Activated CD4-positive, alpha-beta T cell treated with anti-CD3 and anti-CD28 coated beads for 36 hours (primary cell): ENCODE measurements around the gene ANK2. TPM values are rescaled to one million over a fixed set of nuclear protein-coding genes. Genes with fewer than 3 reads are reported as not detected.

Experiments used
- ATAC-seq: fragments of 200-7000 bp; cut with Tn5 transposase; one replicate; pipeline ENCODE4 v1.10.0; 2021; ENCODE audit warnings: mild to moderate bottlenecking, moderate library complexity
- CTCF ChIA-PET: fragments of 350-600 bp; sonication (Branson Sonifier 250); formaldehyde crosslinking; loops from one replicate; lab custom pipeline; 2021; ENCODE audit warnings: antibody characterized with exemption; lab: Charles Lee
- POLR2A ChIA-PET: fragments of 350-600 bp; sonication (Branson Sonifier 250); formaldehyde crosslinking; loops from one replicate; lab custom pipeline; 2021; ENCODE audit warnings: antibody characterized with exemption, inconsistent platforms; lab: Charles Lee
- DNase-seq: peaks from one replicate; pipeline ENCODE4 v3.0.0-alpha.2; 2020
- H3K27ac Mint-ChIP-seq: one replicate; pipeline ENCODE4 v1.8.0; 2021; ENCODE audit warnings: mixed read lengths
- H3K27me3 Mint-ChIP-seq: one replicate; pipeline ENCODE4 v1.8.0; 2021; ENCODE audit warnings: mixed read lengths
- H3K36me3 Mint-ChIP-seq: one replicate; pipeline ENCODE4 v1.8.0; 2021; ENCODE audit warnings: low read depth, mixed read lengths
- H3K4me1 Mint-ChIP-seq: one replicate; pipeline ENCODE4 v1.8.0; 2021; ENCODE audit warnings: mixed read lengths
- H3K4me3 Mint-ChIP-seq: one replicate; pipeline ENCODE4 v1.8.0; 2021; ENCODE audit warnings: mild to moderate bottlenecking, moderate library complexity, mixed read lengths
- H3K9me3 Mint-ChIP-seq: one replicate; pipeline ENCODE4 v1.8.0; 2021; ENCODE audit warnings: low read depth, mixed read lengths
- intact Hi-C, 2 experiments: fragments of 100-400 bp; cut with DNase I in 1 of 2; cut with micrococcal nuclease in 1 of 2; formaldehyde crosslinking; loops; one replicate each; pipeline versions ENCODE4 v1.14.2 to v1.15.1; 2022 to 2024; cut with DNase I, micrococcal nuclease
- total RNA-seq, 2 experiments: library from RNA; stranded (reverse); gene quantifications; one replicate each; pipeline ENCODE4 v1.2.3, GENCODE V29; 2021

ANK2 gene
- total RNA-seq, 2 experiments from 2014 or later: 2.1 to 3.3 TPM

DNA sequence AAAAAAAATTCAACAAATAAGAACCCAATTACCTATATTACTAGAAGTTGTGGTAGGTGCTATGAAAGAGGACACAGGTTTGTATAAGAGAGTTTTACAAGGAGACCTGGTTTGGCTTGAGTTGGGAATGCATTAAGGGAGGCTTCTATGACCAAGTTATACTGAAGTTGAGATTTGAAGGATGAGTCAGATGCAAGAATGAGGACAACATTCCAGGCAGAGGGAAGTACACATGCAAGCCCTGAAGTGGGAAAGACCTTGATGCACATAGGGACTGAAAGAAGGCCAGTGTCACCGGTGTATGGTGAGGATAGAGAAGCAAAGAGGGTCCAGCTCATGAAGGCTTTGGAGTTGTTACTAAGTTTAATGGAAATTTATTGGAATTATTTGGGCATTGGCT, 52.2 kb downstream of the ANK2 start:
- ChIA-PET POLR2A (no interaction called here), CTCF (interaction anchor here (0.9 kb wide), 1 partner anchor 9 kb away, joined by 3 read pairs; no protein-coding TSS in a partner anchor)
- no peaks in the 10 kb centered on the region for H3K4me1 Mint-ChIP-seq
- no peaks in the 10 kb centered on the region for H3K9me3 Mint-ChIP-seq
- H3K36me3 Mint-ChIP-seq: no peaks in the 10 kb centered on the region
- no peak overlapping the region for H3K4me3 Mint-ChIP-seq
- H3K27ac Mint-ChIP-seq: no peak overlapping the region
- ATAC-seq: no peak
- intact Hi-C loops: no loop called here
- peaks cover 4% of the 10 kb centered on the region for H3K27me3 Mint-ChIP-seq
- DNase-seq: no peak

DNA sequence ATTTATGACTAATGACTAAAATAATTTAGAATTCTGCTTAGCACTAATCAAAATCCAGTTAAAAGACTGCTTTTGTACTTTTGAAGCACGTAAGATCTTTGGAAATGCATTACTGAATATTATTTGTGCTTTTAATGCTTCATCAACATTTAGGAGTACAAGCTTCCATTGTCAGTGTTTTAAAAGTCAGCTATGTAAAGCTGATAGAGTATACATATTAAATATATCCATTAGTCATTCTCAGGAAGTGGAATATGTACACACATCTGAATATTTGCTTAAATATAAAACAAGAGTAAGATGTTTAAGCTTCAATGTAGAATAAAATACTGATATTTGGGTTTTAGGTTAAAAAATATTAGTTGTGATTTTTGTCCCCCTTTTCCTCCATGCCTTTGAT, 54.1 kb downstream of the ANK2 start:
- intact Hi-C loops: no loop called here
- CTCF ChIA-PET: no interaction called here
- no peaks in the 10 kb centered on the region for H3K4me1 Mint-ChIP-seq
- ATAC-seq (no peak), DNase-seq (no peak)
- POLR2A ChIA-PET: no interaction called here
- H3K36me3 Mint-ChIP-seq: no peaks in the 10 kb centered on the region
- no peaks in the 10 kb centered on the region for H3K9me3 Mint-ChIP-seq
- H3K27ac Mint-ChIP-seq: no peak overlapping the region
- peaks cover 4% of the 10 kb centered on the region for H3K27me3 Mint-ChIP-seq
- no peak overlapping the region for H3K4me3 Mint-ChIP-seq

DNA sequence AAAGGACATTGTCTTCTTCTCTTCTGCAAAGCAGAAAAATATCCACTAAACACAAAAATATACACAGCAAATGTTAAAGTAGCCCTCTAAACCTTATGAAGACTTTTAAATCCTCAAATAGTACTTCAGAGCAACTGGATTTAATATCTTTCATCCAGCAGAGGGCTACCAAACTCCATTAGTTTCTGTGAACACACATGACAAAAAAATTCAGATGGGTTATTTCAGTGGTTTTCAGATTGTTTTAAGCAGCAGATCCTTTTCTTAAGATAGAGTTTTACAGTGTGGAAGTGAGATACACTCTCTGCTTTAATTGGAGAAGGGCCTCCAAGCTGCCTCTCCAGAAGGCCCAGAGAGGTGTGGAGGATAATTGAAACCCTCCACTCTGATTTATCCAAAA, 56.7 kb downstream of the ANK2 start:
- ChIA-PET CTCF (no interaction called here), POLR2A (no interaction called here)
- Mint-ChIP-seq H3K27ac (no peak overlapping the region), H3K27me3 (peaks cover 4% of the 10 kb centered on the region), H3K9me3 (no peaks in the 10 kb centered on the region), H3K4me1 (no peaks in the 10 kb centered on the region), H3K36me3 (no peaks in the 10 kb centered on the region), H3K4me3 (no peak overlapping the region)
- intact Hi-C loops: no loop called here
- DNase-seq (no peak), ATAC-seq (no peak)

DNA sequence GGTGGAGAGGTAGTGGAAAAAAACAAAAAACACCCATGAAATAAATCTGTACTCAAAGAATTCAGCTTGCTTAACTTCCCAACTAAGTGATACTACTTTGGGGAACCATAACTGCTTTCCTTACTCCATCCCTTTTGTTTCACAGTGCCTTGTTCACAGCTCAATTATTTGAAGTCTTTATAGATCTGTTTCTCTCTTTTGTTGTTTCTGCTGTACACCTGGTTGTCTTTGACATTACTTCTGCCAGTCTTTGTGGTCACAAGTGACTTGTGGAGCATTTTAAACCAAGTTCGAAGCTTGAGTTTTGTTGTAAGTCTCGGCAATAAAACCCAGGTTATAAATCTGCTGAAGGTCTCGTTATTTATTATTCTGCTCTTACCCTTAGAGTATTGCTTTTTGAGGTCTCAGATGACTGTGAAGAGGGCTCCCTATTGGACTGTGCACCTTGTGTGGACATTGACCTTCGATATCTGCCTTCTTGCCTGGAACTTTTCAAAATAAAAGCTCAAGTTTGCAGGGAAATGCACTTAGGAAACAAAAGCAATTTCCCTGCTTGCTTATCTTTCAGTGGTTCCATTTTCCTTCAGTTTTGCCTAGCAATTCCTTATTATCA, 59.8 kb downstream of the ANK2 start:
- no peak for DNase-seq
- Mint-ChIP-seq H3K27me3 (no peaks in the 10 kb centered on the region), H3K4me1 (no peaks in the 10 kb centered on the region), H3K36me3 (no peaks in the 10 kb centered on the region), H3K27ac (no peak overlapping the region), H3K9me3 (no peaks in the 10 kb centered on the region), H3K4me3 (no peak overlapping the region)
- ChIA-PET CTCF (interaction anchor here (1.1 kb wide), 1 partner anchor 9 kb away, joined by 3 read pairs; no protein-coding TSS in a partner anchor), POLR2A (no interaction called here)
- intact Hi-C loops: no loop called here
- no peak for ATAC-seq

DNA sequence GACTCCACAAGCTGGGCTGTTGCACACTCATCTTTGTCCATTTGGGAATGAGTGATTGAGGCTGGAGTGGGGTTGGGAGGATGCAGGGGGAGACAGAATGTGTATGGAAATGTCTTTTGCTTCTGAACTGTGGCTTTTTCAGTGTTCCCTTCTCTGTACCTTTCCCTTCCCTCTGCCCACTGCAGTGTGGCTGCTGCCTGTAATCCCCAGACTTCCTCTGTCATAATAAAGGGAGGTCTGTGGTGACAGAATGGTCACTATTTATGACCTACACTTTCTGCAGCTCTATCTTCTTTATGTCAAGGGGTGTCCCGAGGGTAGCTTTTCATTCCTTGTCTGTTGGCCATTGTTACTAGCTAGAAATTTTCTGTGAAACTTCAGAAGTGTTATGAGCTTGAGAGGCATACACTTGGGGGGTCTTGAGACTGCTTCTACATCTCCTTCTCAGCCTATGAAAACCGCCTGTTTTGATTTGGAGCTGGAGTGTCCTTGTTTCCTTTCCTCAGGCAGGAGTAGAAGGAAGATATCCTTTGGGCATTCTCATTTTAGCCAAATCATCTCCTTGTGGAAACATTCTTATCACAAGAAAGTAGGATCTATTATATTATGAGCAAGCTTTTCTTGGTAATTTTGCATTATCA, 63.0 kb downstream of the ANK2 start:
- POLR2A ChIA-PET: no interaction called here
- CTCF ChIA-PET: no interaction called here

DNA sequence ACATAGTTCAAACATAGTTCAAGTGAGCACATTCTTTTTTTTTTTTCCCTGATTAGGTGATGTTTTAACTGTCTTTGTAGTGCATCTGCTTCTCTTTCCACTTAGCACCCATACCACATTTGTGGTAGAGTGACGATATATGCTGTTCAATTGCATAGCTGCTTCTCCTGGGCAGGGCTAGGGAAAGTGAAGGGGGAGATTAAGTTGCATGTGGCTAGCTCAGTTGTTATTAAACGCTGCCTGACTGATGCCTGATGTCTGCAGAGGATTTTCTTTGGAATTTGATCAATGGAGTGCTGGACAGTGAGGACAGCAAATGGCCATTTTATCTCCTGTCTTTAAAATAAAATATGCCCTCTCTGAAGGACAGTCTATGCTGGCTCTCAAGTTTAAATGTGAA, 63.7 kb downstream of the ANK2 start:
- Mint-ChIP-seq H3K36me3 (no peaks in the 10 kb centered on the region), H3K27ac (no peak overlapping the region), H3K4me3 (no peak overlapping the region), H3K4me1 (no peaks in the 10 kb centered on the region), H3K9me3 (no peaks in the 10 kb centered on the region), H3K27me3 (peaks cover 2% of the 10 kb centered on the region)
- CTCF ChIA-PET: no interaction called here
- DNase-seq: no peak
- no peak for ATAC-seq
- POLR2A ChIA-PET: no interaction called here
- intact Hi-C loops: no loop called here

More for the DNA sequence above, 63.0 kb downstream of the ANK2 start:
- intact Hi-C loops: no loop called here
- no peaks in the 10 kb centered on the region for H3K36me3 Mint-ChIP-seq
- H3K27me3 Mint-ChIP-seq: peaks cover 2% of the 10 kb centered on the region
- DNase-seq: no peak
- H3K9me3 Mint-ChIP-seq: no peaks in the 10 kb centered on the region
- no peak overlapping the region for H3K4me3 Mint-ChIP-seq
- ATAC-seq: no peak
- H3K4me1 Mint-ChIP-seq: no peaks in the 10 kb centered on the region
- no peak overlapping the region for H3K27ac Mint-ChIP-seq

DNA sequence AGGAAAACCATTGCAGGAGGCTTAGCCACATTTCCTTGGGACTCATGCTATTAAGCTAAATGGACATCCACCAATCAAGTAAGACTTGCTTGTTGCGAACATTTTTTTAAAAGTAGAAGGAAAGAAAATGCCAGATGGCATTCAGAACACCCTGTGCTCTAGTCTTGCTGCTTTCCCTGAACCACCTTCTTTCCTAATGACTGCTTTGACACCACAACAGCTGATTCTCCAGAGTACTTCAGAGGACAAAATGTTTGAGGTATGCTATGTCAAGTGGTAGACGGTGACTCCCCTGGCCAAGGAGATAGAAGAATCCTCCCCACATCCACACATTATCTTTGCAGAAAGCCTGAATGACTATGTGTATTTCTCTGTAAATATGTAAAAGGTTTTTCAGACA, 65.4 kb downstream of the ANK2 start:
- intact Hi-C loops: no loop called here
- peaks cover 2% of the 10 kb centered on the region for H3K27me3 Mint-ChIP-seq
- ATAC-seq: no peak
- ChIA-PET POLR2A (no interaction called here), CTCF (no interaction called here)
- H3K9me3 Mint-ChIP-seq: no peaks in the 10 kb centered on the region
- no peak for DNase-seq
- no peaks in the 10 kb centered on the region for H3K36me3 Mint-ChIP-seq
- H3K4me1 Mint-ChIP-seq: no peaks in the 10 kb centered on the region
- no peak overlapping the region for H3K27ac Mint-ChIP-seq
- H3K4me3 Mint-ChIP-seq: no peak overlapping the region

DNA sequence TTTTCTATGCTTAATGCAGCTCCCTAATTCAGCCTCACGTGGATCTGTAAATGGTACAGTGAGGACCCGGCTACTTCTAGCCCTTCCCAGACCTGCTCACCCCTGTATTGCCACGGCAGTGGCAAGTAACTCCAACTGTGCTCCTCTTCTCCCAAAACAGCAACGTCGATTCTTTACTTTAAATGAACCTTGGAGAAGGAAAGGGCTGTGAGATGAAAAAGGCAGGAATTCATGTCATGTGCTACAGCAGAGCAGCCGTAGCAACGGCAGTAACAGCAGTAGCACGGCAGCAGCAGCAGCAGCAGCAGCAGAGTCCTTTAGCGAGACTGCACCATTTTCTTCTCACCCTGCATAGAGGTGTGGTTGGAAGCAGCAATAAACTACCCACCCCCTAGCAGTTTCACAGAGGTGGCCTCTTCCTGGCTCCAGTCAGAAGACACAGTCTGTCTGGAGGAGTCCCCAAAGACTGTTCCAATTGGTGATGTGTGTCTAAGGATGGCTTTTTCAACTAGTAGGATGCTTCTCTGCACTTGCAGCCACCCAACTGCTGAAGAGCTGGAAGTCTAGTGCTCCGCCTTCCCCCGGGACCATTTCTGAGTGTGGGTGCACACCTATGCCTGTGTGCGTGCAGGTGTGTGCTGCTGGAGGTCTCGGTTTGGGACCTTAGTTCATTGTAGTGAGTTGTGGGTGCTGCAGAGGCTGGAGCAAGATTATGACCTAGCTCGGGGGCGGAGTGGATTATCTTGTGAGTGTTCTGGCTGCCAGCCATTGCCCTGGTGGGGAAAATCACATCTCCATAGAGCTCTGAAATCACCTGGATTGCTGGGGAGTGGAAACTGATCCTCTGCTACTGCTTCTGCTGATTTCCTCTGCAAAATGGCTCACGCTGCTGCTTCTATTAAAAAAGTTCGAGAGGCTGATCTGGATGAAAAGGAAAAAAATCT, 67.2 kb downstream of the ANK2 start:
- no peak for ATAC-seq
- no peak overlapping the region for H3K27ac Mint-ChIP-seq
- ChIA-PET POLR2A (no interaction called here), CTCF (no interaction called here)
- H3K4me1 Mint-ChIP-seq: no peaks in the 10 kb centered on the region
- peaks cover 2% of the 10 kb centered on the region for H3K27me3 Mint-ChIP-seq
- intact Hi-C loops: no loop called here
- H3K36me3 Mint-ChIP-seq: no peaks in the 10 kb centered on the region
- H3K4me3 Mint-ChIP-seq: no peak overlapping the region
- H3K9me3 Mint-ChIP-seq: no peaks in the 10 kb centered on the region
- DNase-seq: no peak

DNA sequence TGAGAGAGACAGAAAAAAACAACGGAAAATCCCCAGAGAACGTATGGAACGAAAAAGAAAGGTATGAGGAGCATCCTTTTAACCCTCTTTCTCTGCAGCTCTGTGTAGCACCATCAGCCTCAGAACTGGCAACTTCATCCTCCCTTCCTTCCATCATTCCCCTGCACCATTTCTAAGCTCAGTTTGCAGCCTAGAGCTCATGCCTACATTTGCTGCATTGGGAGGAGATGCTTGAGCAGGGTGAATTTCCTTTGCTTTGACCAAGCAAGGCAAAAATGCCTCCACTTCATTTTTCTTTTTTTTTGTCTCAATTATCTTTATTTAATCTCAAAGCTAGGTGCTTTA, 67.9 kb downstream of the ANK2 start:
- POLR2A ChIA-PET: no interaction called here

DNA sequence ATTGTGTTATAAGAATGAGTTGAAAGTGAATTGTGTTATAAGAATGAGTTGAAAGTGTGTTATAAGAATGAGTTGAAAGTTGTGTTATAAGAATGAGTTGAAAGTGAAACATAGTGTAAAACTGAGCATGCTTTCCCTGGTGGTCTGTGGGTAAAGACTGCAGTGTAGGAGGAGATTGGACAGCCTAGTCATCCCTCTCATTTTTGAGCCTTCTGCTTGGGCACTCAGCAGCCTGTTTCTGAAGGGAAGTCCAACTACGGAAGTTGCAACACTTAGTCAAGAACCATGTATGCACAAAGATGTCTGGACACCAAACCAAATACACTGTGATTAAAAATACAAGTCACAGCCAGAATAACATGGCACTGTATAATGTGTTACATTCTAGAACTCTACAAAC, 72.6 kb downstream of the ANK2 start:
- CTCF ChIA-PET: no interaction called here
- ATAC-seq (no peak), DNase-seq (no peak)
- no peaks in the 10 kb centered on the region for H3K4me1 Mint-ChIP-seq
- POLR2A ChIA-PET: no interaction called here
- H3K27ac Mint-ChIP-seq: no peak overlapping the region
- intact Hi-C loops: no loop called here
- no peak overlapping the region for H3K4me3 Mint-ChIP-seq
- H3K27me3 Mint-ChIP-seq: no peaks in the 10 kb centered on the region
- no peaks in the 10 kb centered on the region for H3K36me3 Mint-ChIP-seq
- no peaks in the 10 kb centered on the region for H3K9me3 Mint-ChIP-seq

More for the DNA sequence above, 67.9 kb downstream of the ANK2 start:
- H3K4me1 Mint-ChIP-seq: no peaks in the 10 kb centered on the region
- no peaks in the 10 kb centered on the region for H3K9me3 Mint-ChIP-seq
- ATAC-seq (no peak), DNase-seq (no peak)
- no peak overlapping the region for H3K4me3 Mint-ChIP-seq
- no peaks in the 10 kb centered on the region for H3K36me3 Mint-ChIP-seq
- H3K27me3 Mint-ChIP-seq: peaks cover 2% of the 10 kb centered on the region
- intact Hi-C loops: no loop called here
- CTCF ChIA-PET: no interaction called here
- H3K27ac Mint-ChIP-seq: no peak overlapping the region

DNA sequence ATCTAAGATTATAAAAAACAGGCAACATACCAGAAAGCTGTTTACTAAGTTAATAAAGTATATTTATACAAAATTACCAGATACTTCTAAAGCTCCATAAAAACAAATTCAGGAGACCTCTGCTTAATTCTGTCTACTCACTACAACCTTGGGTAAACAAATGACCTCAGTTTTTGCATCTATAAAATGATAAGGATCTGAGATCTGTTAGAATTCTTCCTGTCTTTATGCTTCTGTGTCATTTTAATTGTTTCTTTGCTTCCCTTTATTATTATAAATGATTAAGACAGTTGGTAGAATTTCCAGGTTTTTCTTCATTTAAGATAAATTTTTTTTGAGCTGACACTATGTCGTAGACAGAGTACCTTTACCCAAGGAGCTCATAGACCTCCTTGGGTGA, 76.0 kb downstream of the ANK2 start:
- intact Hi-C loops: no loop called here
- no peaks in the 10 kb centered on the region for H3K9me3 Mint-ChIP-seq
- no peak for ATAC-seq
- POLR2A ChIA-PET: no interaction called here
- H3K4me3 Mint-ChIP-seq: no peak overlapping the region
- no peaks in the 10 kb centered on the region for H3K4me1 Mint-ChIP-seq
- no peak for DNase-seq
- H3K27me3 Mint-ChIP-seq: no peaks in the 10 kb centered on the region
- H3K27ac Mint-ChIP-seq: no peak overlapping the region
- CTCF ChIA-PET: interaction anchor here (0.5 kb wide), 1 partner anchor 121 kb away, joined by 3 read pairs; no protein-coding TSS in a partner anchor
- H3K36me3 Mint-ChIP-seq: no peaks in the 10 kb centered on the region
